IMR-90 (cell line): ENCODE data around the gene GRM8. TPM values are rescaled to one million over a fixed set of nuclear protein-coding genes. Genes with fewer than 3 reads are reported as not detected.

Experiments
- ATAC-seq: fragments of 200-7000 bp; cut with Tn5 transposase; 2 replicates; pipeline ENCODE4 v1.9.1; 2020; ENCODE audit warnings: low read depth, mild to moderate bottlenecking, moderate library complexity
- BruUV-seq: library from RNA; stranded (reverse); fragments of 400-500 nt; replicated peaks from 2 replicates; lab custom pipeline; 2021; lab: Mats Ljungman, UMichigan
- CTCF ChIA-PET: fragments of 300-600 bp; formaldehyde crosslinking; extraction: SDS; loops from one replicate; lab custom pipeline; 2021; ENCODE audit warnings: antibody characterized with exemption; lab: Yijun Ruan, JAX
- POLR2A ChIA-PET: fragments of 300-600 bp; sonication (Branson Sonifier 250); formaldehyde crosslinking; loops from one replicate; lab custom pipeline; 2022; ENCODE audit warnings: antibody characterized with exemption; ENCODE audit not compliant: unreplicated experiment; lab: Charles Lee
- DNase-seq: peaks from one replicate; pipeline ENCODE4 v3.0.0; 2013
- H2AFZ ChIP-seq: replicated peaks from 2 replicates; pipeline ENCODE3; 2013; ENCODE audit warnings: low read length, mild to moderate bottlenecking; ENCODE audit not compliant: poor library complexity
- H2AK5ac ChIP-seq: 2 replicates; pipeline ENCODE4 v1.6.1; 2013; ENCODE audit warnings: low read depth, low read length, inconsistent platforms
- H2AK9ac ChIP-seq: replicated peaks from 2 replicates; pipeline ENCODE3; 2013; ENCODE audit warnings: mild to moderate bottlenecking, low read depth, low read length, moderate library complexity; ENCODE audit not compliant: poor library complexity
- H2BK120ac ChIP-seq: 2 replicates; pipeline ENCODE4 v1.6.1; 2013; ENCODE audit warnings: low read depth, low read length, inconsistent platforms
- H2BK15ac ChIP-seq: 3 replicates; pipeline ENCODE4 v1.6.1; 2013; ENCODE audit warnings: low read depth, low read length, inconsistent platforms
- H2BK20ac ChIP-seq: 2 replicates; pipeline ENCODE4 v1.6.1; 2013; ENCODE audit warnings: low read depth, mild to moderate bottlenecking, inconsistent platforms, low read length, moderate library complexity
- H2BK5ac ChIP-seq: 2 replicates; pipeline ENCODE4 v1.6.1; 2013; ENCODE audit warnings: mild to moderate bottlenecking, low read depth, low read length, inconsistent platforms; ENCODE audit not compliant: poor library complexity, severe bottlenecking
- H3K14ac ChIP-seq: replicated peaks from 2 replicates; pipeline ENCODE4 v1.6.1; 2013; ENCODE audit warnings: low read depth, low read length, inconsistent platforms
- H3K18ac ChIP-seq: 2 replicates; pipeline ENCODE4 v1.6.1; 2013; ENCODE audit warnings: low read depth, low read length, control low read depth
- H3K23ac ChIP-seq: 2 replicates; pipeline ENCODE4 v1.6.1; 2013; ENCODE audit warnings: low read depth, low read length, inconsistent platforms
- H3K27ac ChIP-seq: 2 replicates; pipeline ENCODE4 v1.5.1; 2013; ENCODE audit warnings: mild to moderate bottlenecking, control low read depth, low read length; ENCODE audit not compliant: insufficient read depth
- H3K27me3 ChIP-seq: 2 replicates; pipeline ENCODE4 v1.6.1; 2013; ENCODE audit warnings: low read length; ENCODE audit not compliant: control insufficient read depth, insufficient read depth
- H3K36me3 ChIP-seq: 2 replicates; pipeline ENCODE4 v1.6.1; 2013; ENCODE audit warnings: low read length, mixed read lengths; ENCODE audit not compliant: control insufficient read depth, insufficient read depth
- H3K4ac ChIP-seq: 2 replicates; pipeline ENCODE4 v1.6.1; 2013; ENCODE audit warnings: low read depth, low read length, inconsistent platforms
- H3K4me1 ChIP-seq: 2 replicates; pipeline ENCODE4 v1.6.1; 2013; ENCODE audit warnings: low read length, mixed read lengths; ENCODE audit not compliant: control insufficient read depth, insufficient read depth
- H3K4me2 ChIP-seq: 2 replicates; pipeline ENCODE4 v1.6.1; 2013; ENCODE audit warnings: low read depth, mild to moderate bottlenecking, control low read depth, low read length, moderate library complexity
- H3K4me3 ChIP-seq: 2 replicates; pipeline ENCODE4 v1.5.1; 2013; ENCODE audit warnings: low read depth, mild to moderate bottlenecking, control low read depth, low read length, moderate library complexity; ENCODE audit not compliant: insufficient read depth
- H3K56ac ChIP-seq: 2 replicates; pipeline ENCODE4 v1.6.1; 2013; ENCODE audit warnings: low read length, inconsistent platforms; ENCODE audit not compliant: insufficient read depth; ENCODE audit errors: extremely low read depth
- H3K79me1 ChIP-seq, 2 experiments: 2 replicates each; pipeline ENCODE4 v1.6.1; 2013; ENCODE audit warnings: low read length in 2 of 2, inconsistent platforms in 1 of 2, low read depth in 1 of 2
- H3K9ac ChIP-seq: 2 replicates; pipeline ENCODE4 v1.6.1; 2013; ENCODE audit warnings: low read depth, low read length, control low read depth
- H3K9me1 ChIP-seq: 2 replicates; pipeline ENCODE4 v1.6.1; 2013; ENCODE audit warnings: low read length, inconsistent platforms; ENCODE audit not compliant: insufficient read depth
- H3K9me3 ChIP-seq: 2 replicates; pipeline ENCODE4 v1.6.1; 2013; ENCODE audit warnings: low read length; ENCODE audit not compliant: control insufficient read depth, insufficient read depth
- H4K20me1 ChIP-seq: 2 replicates; pipeline ENCODE4 v1.6.1; 2013; ENCODE audit warnings: low read length, inconsistent platforms; ENCODE audit not compliant: insufficient read depth
- H4K5ac ChIP-seq: 2 replicates; pipeline ENCODE4 v1.6.1; 2013; ENCODE audit warnings: mild to moderate bottlenecking, low read depth, low read length, control low read depth
- H4K8ac ChIP-seq, 2 experiments: 2 replicates each; pipeline ENCODE4 v1.6.1; 2013; ENCODE audit warnings: low read depth in 2 of 2, low read length in 2 of 2, control low read depth in 1 of 2, inconsistent platforms in 1 of 2
- H4K91ac ChIP-seq: 2 replicates; pipeline ENCODE4 v1.6.1; 2013; ENCODE audit warnings: low read depth, low read length, inconsistent platforms; ENCODE audit not compliant: insufficient read depth
- BHLHE40 ChIP-seq: fragments of 150-350 bp; IDR thresholded peaks from 2 replicates; pipeline ENCODE4 v1.6.1; 2016; ENCODE audit warnings: mild to moderate bottlenecking, low read depth, low read length
- CEBPB ChIP-seq: IDR thresholded peaks from 2 replicates; pipeline ENCODE4 v1.6.1; 2012; ENCODE audit warnings: low read depth, low read length, improper control_type of control experiment
- CHD1 ChIP-seq: IDR thresholded peaks from 2 replicates; pipeline ENCODE4 v1.6.1; 2012; ENCODE audit warnings: low read depth, low read length, improper control_type of control experiment
- FOS ChIP-seq: fragments of 150-350 bp; IDR thresholded peaks from 2 replicates; pipeline ENCODE4 v1.6.1; 2016; ENCODE audit warnings: low read depth, low read length
- MAFK ChIP-seq: IDR thresholded peaks from 2 replicates; pipeline ENCODE4 v1.6.1; 2012; ENCODE audit warnings: low read depth, low read length, improper control_type of control experiment
- MAZ ChIP-seq: IDR thresholded peaks from 2 replicates; pipeline ENCODE4 v1.6.1; 2012; ENCODE audit warnings: low read depth, mild to moderate bottlenecking, low read length, improper control_type of control experiment, moderate library complexity, borderline replicate concordance
- MXI1 ChIP-seq: IDR thresholded peaks from 2 replicates; pipeline ENCODE4 v1.6.1; 2012; ENCODE audit warnings: low read depth, mild to moderate bottlenecking, low read length, moderate library complexity, borderline replicate concordance
- NFE2L2 ChIP-seq: fragments of 150-350 bp; IDR thresholded peaks from 2 replicates; pipeline ENCODE4 v1.6.1; 2016; ENCODE audit warnings: low read depth, mild to moderate bottlenecking, low read length
- POLR2A ChIP-seq: IDR thresholded peaks from 2 replicates; pipeline ENCODE4 v1.6.1; 2012; ENCODE audit warnings: mild to moderate bottlenecking, low read depth, low read length
- RAD21 ChIP-seq: IDR thresholded peaks from 2 replicates; pipeline ENCODE4 v1.6.1; 2012; ENCODE audit warnings: low read length, improper control_type of control experiment
- RCOR1 ChIP-seq: IDR thresholded peaks from 2 replicates; pipeline ENCODE4 v1.6.1; 2012; ENCODE audit warnings: mild to moderate bottlenecking, low read length, improper control_type of control experiment; ENCODE audit not compliant: insufficient replicate concordance
- RFX5 ChIP-seq: IDR thresholded peaks from 2 replicates; pipeline ENCODE4 v1.8.0; 2012; ENCODE audit warnings: low read depth, mild to moderate bottlenecking, low read length, moderate library complexity
- SMC3 ChIP-seq: fragments of 150-350 bp; IDR thresholded peaks from 2 replicates; pipeline ENCODE4 v1.6.1; 2016; ENCODE audit warnings: low read depth, mild to moderate bottlenecking, antibody characterized with exemption, low read length, moderate library complexity
- WGBS, 2 experiments: methylation state at CpG; one replicate each; pipeline versions ENCODE4 v1.1.5 to v1.1.7; 2013; ENCODE audit warnings: missing lambda C conversion rate in 2 of 2; ENCODE audit not compliant: insufficient read length in 1 of 2; ENCODE audit errors: extremely low coverage in 2 of 2; 5-methylcytosine and 5-hydroxymethylcytosine counted together
- dilution Hi-C: fragments of 300-500 bp; cut with HindIII; formaldehyde crosslinking; loops from one replicate; pipeline ENCODE4 v1.14.3; 2018; ENCODE audit warnings: low sequenced_read_pairs; ENCODE audit not compliant: unreplicated experiment
- in situ Hi-C: fragments of 300-500 bp; cut with MboI; formaldehyde crosslinking; loops from 3 replicates; pipeline ENCODE4 v1.14.3; 2019; ENCODE audit warnings: low sequenced_read_pairs, inconsistent platforms, mixed read lengths
- intact Hi-C: fragments of 100-400 bp; cut with micrococcal nuclease; formaldehyde crosslinking; loops from 2 replicates; pipeline ENCODE4 v1.10.0; 2022
- polyA plus RNA-seq, 3 experiments: library from polyadenylated mRNA; depleted of rRNA; stranded (reverse); fragments of >200 nt; gene quantifications; 2 replicates each; pipeline ENCODE4 v1.2.3, GENCODE V29; 2012; ENCODE audit warnings: low replicate concordance in 1 of 3
- total RNA-seq: library from RNA; depleted of rRNA; stranded (reverse); fragments of >200 nt; gene quantifications from 2 replicates; pipeline ENCODE4 v1.2.3, GENCODE V29; 2012
- TF ChIP-seq, protein P1 (sequence below): fragments of 150-350 bp; IDR thresholded peaks from 2 replicates; pipeline ENCODE4 v1.6.1; 2016; ENCODE audit warnings: low read depth, mild to moderate bottlenecking, low read length, moderate library complexity, borderline replicate concordance
- TF ChIP-seq, protein P2 (sequence below): fragments of 150-350 bp; IDR thresholded peaks from 2 replicates; pipeline ENCODE4 v1.6.1; 2017; ENCODE audit warnings: mild to moderate bottlenecking, antibody characterized with exemption, low read length, low read depth
- TF ChIP-seq, protein P3 (sequence below): conservative IDR thresholded peaks from 2 replicates; pipeline ENCODE4 v1.5.1; 2012; ENCODE audit warnings: mild to moderate bottlenecking, low read depth, low read length, improper control_type of control experiment

GRM8 gene
- total and polyA plus RNA-seq, 2 of the 4 experiments (the other 2 are of a cell fraction): not detected

DNA sequence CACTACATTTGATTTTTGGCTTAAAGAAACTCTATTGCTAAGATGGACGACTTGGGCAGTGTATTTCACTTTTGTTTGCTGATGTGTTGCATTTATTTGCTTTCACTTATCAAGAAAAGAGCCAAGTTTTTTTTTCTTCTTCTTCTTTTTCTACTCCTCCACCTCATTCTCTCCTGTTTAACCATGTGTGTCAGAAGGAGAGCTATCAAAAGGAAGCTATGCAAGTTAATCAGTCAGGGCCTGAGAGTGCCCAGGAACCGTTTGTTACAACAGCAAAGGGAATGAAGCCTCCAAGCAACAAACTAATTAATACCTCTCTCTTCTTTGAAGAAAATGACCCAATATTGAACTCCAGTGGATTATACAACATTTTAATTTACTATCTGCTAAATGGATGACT is 299.3 kb downstream of the GRM8 start:
- H2BK5ac ChIP-seq: no peak overlapping the region
- dilution Hi-C loops (no loop called here), in situ Hi-C loops (no loop called here), intact Hi-C loops (no loop called here)
- no peaks in the 10 kb centered on the region for H3K36me3 ChIP-seq
- H3K14ac ChIP-seq: no peak overlapping the region
- no peaks in the 10 kb centered on the region for H3K27me3 ChIP-seq
- H3K79me1 ChIP-seq: no peaks in the 10 kb centered on the region
- no peak overlapping the region for H2BK120ac ChIP-seq
- H3K18ac ChIP-seq: no peak overlapping the region
- no peak overlapping the region for H2BK20ac ChIP-seq
- ATAC-seq (no peak), DNase-seq (no peak)
- no peak overlapping the region for H3K4me2 ChIP-seq
- H4K8ac ChIP-seq: no peak overlapping the region
- ChIA-PET POLR2A (no interaction called here), CTCF (no interaction called here)
- H3K56ac ChIP-seq: no peak overlapping the region
- WGBS, 2 experiments: no CpG with 5 or more reads among the region's 2 CpGs
- H2AFZ ChIP-seq: no peak overlapping the region
- BruUV-seq: no TSS peak
- no peak overlapping the region for H4K5ac ChIP-seq
- H3K9me3 ChIP-seq: peaks cover 12% of the 10 kb centered on the region
- no peak overlapping the region for H2BK15ac ChIP-seq
- H3K9ac ChIP-seq: no peak overlapping the region
- no peak overlapping the region for H3K4me3 ChIP-seq
- no peak overlapping the region for H2AK9ac ChIP-seq
- no peaks in the 10 kb centered on the region for H4K20me1 ChIP-seq
- no peak overlapping the region for H3K23ac ChIP-seq
- no peak overlapping the region for H3K4ac ChIP-seq
- H3K4me1 ChIP-seq: no peaks in the 10 kb centered on the region
- H3K9me1 ChIP-seq: no peaks in the 10 kb centered on the region
- no peak for TF ChIP-seq FOS
- no peak for TF ChIP-seq RCOR1
- TF ChIP-seq BHLHE40: no peak
- TF ChIP-seq, protein P1, sequence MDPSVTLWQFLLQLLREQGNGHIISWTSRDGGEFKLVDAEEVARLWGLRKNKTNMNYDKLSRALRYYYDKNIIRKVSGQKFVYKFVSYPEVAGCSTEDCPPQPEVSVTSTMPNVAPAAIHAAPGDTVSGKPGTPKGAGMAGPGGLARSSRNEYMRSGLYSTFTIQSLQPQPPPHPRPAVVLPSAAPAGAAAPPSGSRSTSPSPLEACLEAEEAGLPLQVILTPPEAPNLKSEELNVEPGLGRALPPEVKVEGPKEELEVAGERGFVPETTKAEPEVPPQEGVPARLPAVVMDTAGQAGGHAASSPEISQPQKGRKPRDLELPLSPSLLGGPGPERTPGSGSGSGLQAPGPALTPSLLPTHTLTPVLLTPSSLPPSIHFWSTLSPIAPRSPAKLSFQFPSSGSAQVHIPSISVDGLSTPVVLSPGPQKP: no peak
- no peak for TF ChIP-seq MAFK
- TF ChIP-seq MXI1: no peak
- TF ChIP-seq, protein P2, sequence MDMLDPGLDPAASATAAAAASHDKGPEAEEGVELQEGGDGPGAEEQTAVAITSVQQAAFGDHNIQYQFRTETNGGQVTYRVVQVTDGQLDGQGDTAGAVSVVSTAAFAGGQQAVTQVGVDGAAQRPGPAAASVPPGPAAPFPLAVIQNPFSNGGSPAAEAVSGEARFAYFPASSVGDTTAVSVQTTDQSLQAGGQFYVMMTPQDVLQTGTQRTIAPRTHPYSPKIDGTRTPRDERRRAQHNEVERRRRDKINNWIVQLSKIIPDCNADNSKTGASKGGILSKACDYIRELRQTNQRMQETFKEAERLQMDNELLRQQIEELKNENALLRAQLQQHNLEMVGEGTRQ: no peak
- TF ChIP-seq RAD21: no peak
- TF ChIP-seq, protein P3, sequence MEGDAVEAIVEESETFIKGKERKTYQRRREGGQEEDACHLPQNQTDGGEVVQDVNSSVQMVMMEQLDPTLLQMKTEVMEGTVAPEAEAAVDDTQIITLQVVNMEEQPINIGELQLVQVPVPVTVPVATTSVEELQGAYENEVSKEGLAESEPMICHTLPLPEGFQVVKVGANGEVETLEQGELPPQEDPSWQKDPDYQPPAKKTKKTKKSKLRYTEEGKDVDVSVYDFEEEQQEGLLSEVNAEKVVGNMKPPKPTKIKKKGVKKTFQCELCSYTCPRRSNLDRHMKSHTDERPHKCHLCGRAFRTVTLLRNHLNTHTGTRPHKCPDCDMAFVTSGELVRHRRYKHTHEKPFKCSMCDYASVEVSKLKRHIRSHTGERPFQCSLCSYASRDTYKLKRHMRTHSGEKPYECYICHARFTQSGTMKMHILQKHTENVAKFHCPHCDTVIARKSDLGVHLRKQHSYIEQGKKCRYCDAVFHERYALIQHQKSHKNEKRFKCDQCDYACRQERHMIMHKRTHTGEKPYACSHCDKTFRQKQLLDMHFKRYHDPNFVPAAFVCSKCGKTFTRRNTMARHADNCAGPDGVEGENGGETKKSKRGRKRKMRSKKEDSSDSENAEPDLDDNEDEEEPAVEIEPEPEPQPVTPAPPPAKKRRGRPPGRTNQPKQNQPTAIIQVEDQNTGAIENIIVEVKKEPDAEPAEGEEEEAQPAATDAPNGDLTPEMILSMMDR: no peak
- TF ChIP-seq SMC3: no peak
- no peak for TF ChIP-seq RFX5
- TF ChIP-seq MAZ: no peak
- no peak for TF ChIP-seq CEBPB
- no peak for TF ChIP-seq CHD1
- no peak for TF ChIP-seq POLR2A
- no peak for TF ChIP-seq NFE2L2
- no peak overlapping the region for H4K91ac ChIP-seq
- H3K27ac ChIP-seq: no peak overlapping the region
- H2AK5ac ChIP-seq: no peak overlapping the region
